Astrocyte of the spinal cord (primary cell): ENCODE measurements around the gene TPST2.
A peak's percentile ranks its signal among the peaks of the same experiment; 100 is the strongest.

Source experiments
- DNase-seq: peaks from one replicate; pipeline ENCODE4 v3.0.0; 2011; ENCODE audit warnings: low read depth, low spot score
- H3K4me3 ChIP-seq: 2 replicates; pipeline ENCODE4 v1.5.1; 2011; ENCODE audit warnings: low read depth, mild to moderate bottlenecking, low read length, moderate library complexity
- CTCF ChIP-seq: IDR thresholded peaks from 2 replicates; pipeline ENCODE4 v1.5.1; 2012; ENCODE audit warnings: low read depth, mild to moderate bottlenecking, low read length, inconsistent platforms
- in situ Hi-C: cut with HindIII; loops from 2 replicates; pipeline ENCODE4 v1.10.0; 2017; ENCODE audit warnings: low sequenced_read_pairs

The TPST2 gene

GRCh38 chr22:26487996-26488395, 101.9 kb downstream of the TPST2 start:
- DNase-seq: no peak
- in situ Hi-C loops: no loop called here
- TF ChIP-seq CTCF: no peak
- no peak overlapping the region for H3K4me3 ChIP-seq

- in situ Hi-C loops: no loop called here
- no peak for DNase-seq
- TF ChIP-seq CTCF: no peak
- H3K4me3 ChIP-seq: no peak overlapping the region
Measured at GRCh38 chr22:26486394-26486793, 103.5 kb downstream of the TPST2 start.

- DNase-seq: no peak
- no peak for TF ChIP-seq CTCF
Measured at GRCh38 chr22:26485806-26486390, 104.0 kb downstream of the TPST2 start.

GRCh38 chr22:26485013-26485412, 104.9 kb downstream of the TPST2 start:
- in situ Hi-C loops: no loop called here
- no peak for TF ChIP-seq CTCF

More at GRCh38 chr22:26485806-26486390, 104.0 kb downstream of the TPST2 start:
- in situ Hi-C loops: no loop called here
- H3K4me3 ChIP-seq: no peak overlapping the region

GRCh38 chr22:26484360-26484706, 105.6 kb downstream of the TPST2 start:
- DNase-seq: no peak
- no peak for TF ChIP-seq CTCF
- H3K4me3 ChIP-seq: peak overlapping the region; percentile 88
- in situ Hi-C loops: no loop called here

More at GRCh38 chr22:26485013-26485412, 104.9 kb downstream of the TPST2 start:
- DNase-seq: no peak
- no peak overlapping the region for H3K4me3 ChIP-seq

- in situ Hi-C loops: no loop called here
- DNase-seq: peak; percentile 91
- H3K4me3 ChIP-seq: peak within 1 kb of the TSS; percentile 93
- TF ChIP-seq CTCF: no peak
Measured at GRCh38 chr22:26483439-26484359, 106.2 kb downstream of the TPST2 start, which contains the start of the genes HPS4 and SRRD. Gene HPS4 (minus strand): TSS chr22:26483783. CDS start chr22:26481762, 2,021 bp downstream. Gene SRRD (plus strand): TSS chr22:26483877. CDS start chr22:26483891, 14 bp downstream.
